ENCODE measurements around the gene ERGIC1. TPM values are rescaled to one million over a fixed set of nuclear protein-coding genes. Genes with fewer than 3 reads are reported as not detected.
A peak's percentile ranks its signal among the peaks of the same experiment; 100 is the strongest.

The ERGIC1 gene
- total RNA-seq, 1 donor from 2014 or later = 79.4 TPM

GRCh38 chr5:172984244-172984953 is 150.3 kb downstream of the ERGIC1 start:
- peaks cover 62% of the 10 kb centered on the region for H3K4me1 ChIP-seq
- intact Hi-C loops (cut with micrococcal nuclease) = loop anchor here (10.0 kb wide), 1 partner anchor 300 kb away; no protein-coding TSS in a partner anchor
- no peaks in the 10 kb centered on the region for H3K9me3 ChIP-seq (replicated peaks)
- peaks cover 25% of the 10 kb centered on the region for H3K36me3 ChIP-seq
- peak overlapping the region; percentile 93 for H3K4me3 ChIP-seq
- TF ChIP-seq, protein P1, sequence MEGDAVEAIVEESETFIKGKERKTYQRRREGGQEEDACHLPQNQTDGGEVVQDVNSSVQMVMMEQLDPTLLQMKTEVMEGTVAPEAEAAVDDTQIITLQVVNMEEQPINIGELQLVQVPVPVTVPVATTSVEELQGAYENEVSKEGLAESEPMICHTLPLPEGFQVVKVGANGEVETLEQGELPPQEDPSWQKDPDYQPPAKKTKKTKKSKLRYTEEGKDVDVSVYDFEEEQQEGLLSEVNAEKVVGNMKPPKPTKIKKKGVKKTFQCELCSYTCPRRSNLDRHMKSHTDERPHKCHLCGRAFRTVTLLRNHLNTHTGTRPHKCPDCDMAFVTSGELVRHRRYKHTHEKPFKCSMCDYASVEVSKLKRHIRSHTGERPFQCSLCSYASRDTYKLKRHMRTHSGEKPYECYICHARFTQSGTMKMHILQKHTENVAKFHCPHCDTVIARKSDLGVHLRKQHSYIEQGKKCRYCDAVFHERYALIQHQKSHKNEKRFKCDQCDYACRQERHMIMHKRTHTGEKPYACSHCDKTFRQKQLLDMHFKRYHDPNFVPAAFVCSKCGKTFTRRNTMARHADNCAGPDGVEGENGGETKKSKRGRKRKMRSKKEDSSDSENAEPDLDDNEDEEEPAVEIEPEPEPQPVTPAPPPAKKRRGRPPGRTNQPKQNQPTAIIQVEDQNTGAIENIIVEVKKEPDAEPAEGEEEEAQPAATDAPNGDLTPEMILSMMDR (IDR thresholded peaks at IDR 0.05; ENCODE audit: borderline replicate concordance) = peak; percentile 43
- peak; percentile 50 for DNase-seq
- peak overlapping the region; percentile 95 for H3K27ac ChIP-seq (replicated peaks)
- no peaks in the 10 kb centered on the region for H3K27me3 ChIP-seq (ENCODE audit: low read depth)

GRCh38 chr5:172985596-172985995 is 151.5 kb downstream of the ERGIC1 start:
- TF ChIP-seq, protein P1 (IDR thresholded peaks at IDR 0.05; ENCODE audit: borderline replicate concordance) = no peak
- H3K4me1 ChIP-seq = peaks cover 69% of the 10 kb centered on the region
- no peak for DNase-seq
- H3K36me3 ChIP-seq = peaks cover 30% of the 10 kb centered on the region
- intact Hi-C loops (cut with micrococcal nuclease) = loop anchor here (10.0 kb wide), 1 partner anchor 299 kb away; no protein-coding TSS in a partner anchor
- no peaks in the 10 kb centered on the region for H3K9me3 ChIP-seq (replicated peaks)
- peak overlapping the region; percentile 93 for H3K4me3 ChIP-seq
- no peak overlapping the region for H3K27ac ChIP-seq (replicated peaks)
- no peaks in the 10 kb centered on the region for H3K27me3 ChIP-seq (ENCODE audit: low read depth)

- Histone ChIP-seq H3K36me3 (peaks cover 41% of the 10 kb centered on the region), H3K27ac (replicated peaks) (no peak overlapping the region), H3K27me3 (ENCODE audit: low read depth) (no peaks in the 10 kb centered on the region), H3K4me1 (peaks cover 64% of the 10 kb centered on the region), H3K9me3 (replicated peaks) (no peaks in the 10 kb centered on the region), H3K4me3 (no peak overlapping the region)
- TF ChIP-seq, protein P1 (IDR thresholded peaks at IDR 0.05; ENCODE audit: borderline replicate concordance) = no peak
- no peak for DNase-seq
- intact Hi-C loops (cut with micrococcal nuclease) = loop anchor here (10.0 kb wide), 1 partner anchor 297 kb away; no protein-coding TSS in a partner anchor
These were observed 154.2 kb downstream of the ERGIC1 start for GRCh38 chr5:172988276-172988675.

- Histone ChIP-seq H3K36me3 (peaks cover 55% of the 10 kb centered on the region), H3K27ac (replicated peaks) (no peak overlapping the region), H3K27me3 (ENCODE audit: low read depth) (no peaks in the 10 kb centered on the region), H3K4me3 (no peak overlapping the region), H3K4me1 (peaks cover 41% of the 10 kb centered on the region), H3K9me3 (replicated peaks) (no peaks in the 10 kb centered on the region)
- TF ChIP-seq, protein P1 (IDR thresholded peaks at IDR 0.05; ENCODE audit: borderline replicate concordance) = no peak
- DNase-seq = no peak
- intact Hi-C loops (cut with micrococcal nuclease) = no loop called here
These were observed 156.7 kb downstream of the ERGIC1 start for GRCh38 chr5:172990776-172991175.

DNA sequence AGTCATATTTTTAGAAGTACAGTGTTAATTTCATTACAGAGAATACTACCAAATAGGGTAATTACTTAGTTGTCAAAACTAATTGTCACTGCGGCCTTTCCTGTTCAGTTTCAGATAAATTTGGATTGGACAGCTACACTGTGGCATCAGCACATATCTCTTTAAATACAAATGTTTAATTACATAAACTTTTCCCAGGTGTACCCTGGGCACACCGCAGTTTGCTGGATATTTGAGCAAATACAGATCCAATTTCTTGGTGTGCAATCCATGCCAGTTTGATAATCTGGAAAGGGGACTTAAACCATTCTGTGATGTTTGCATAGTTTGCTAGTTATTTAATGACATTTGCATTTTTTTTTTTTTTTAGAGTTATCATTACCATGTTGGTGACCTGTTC is 160.4 kb downstream of the ERGIC1 start:
- Histone ChIP-seq H3K36me3 (peaks cover 57% of the 10 kb centered on the region), H3K9me3 (replicated peaks) (no peaks in the 10 kb centered on the region)
- TF ChIP-seq, protein P1 (IDR thresholded peaks at IDR 0.05; ENCODE audit: borderline replicate concordance) = no peak

More for the DNA sequence above, 160.4 kb downstream of the ERGIC1 start:
- no peak for DNase-seq
- intact Hi-C loops (cut with micrococcal nuclease) = no loop called here
- Histone ChIP-seq H3K27me3 (ENCODE audit: low read depth) (no peaks in the 10 kb centered on the region), H3K4me3 (no peak overlapping the region), H3K27ac (replicated peaks) (no peak overlapping the region), H3K4me1 (peaks cover 14% of the 10 kb centered on the region)

Measured in left ventricle myocardium inferior (tissue), 1 donor.